HG02884 (cell line): Measurements from ENCODE around the gene CACTIN.
"Not testable (repeated sequence)": the region's sequence is repeated elsewhere in the genome, so short reads cannot be mapped to it uniquely, and the experiment has no call there.

Experiments used
- ATAC-seq: cut with Tn5 transposase; IDR thresholded peaks from one replicate; pipeline ENCODE4 v1.9.1; 2021; ENCODE audit warnings: mild to moderate bottlenecking, moderate library complexity; ENCODE audit not compliant: unreplicated experiment

The CACTIN gene

GRCh38 chr19:3648037-3648905, 21.7 kb upstream of the CACTIN start:
- ATAC-seq: no peak

GRCh38 chr19:3647102-3647501, 20.5 kb upstream of the CACTIN start:
- not testable (repeated sequence) for ATAC-seq

GRCh38 chr19:3646336-3647092, 19.9 kb upstream of the CACTIN start:
- ATAC-seq: no peak

GRCh38 chr19:3645726-3646125, 19.1 kb upstream of the CACTIN start:
- ATAC-seq: no peak

- ATAC-seq: no peak
Measured at GRCh38 chr19:3645067-3645396, 18.4 kb upstream of the CACTIN start.

GRCh38 chr19:3644351-3645066, 17.9 kb upstream of the CACTIN start:
- no peak for ATAC-seq

- ATAC-seq: no peak
Measured at GRCh38 chr19:3643674-3644313, 17.2 kb upstream of the CACTIN start.

DNA sequence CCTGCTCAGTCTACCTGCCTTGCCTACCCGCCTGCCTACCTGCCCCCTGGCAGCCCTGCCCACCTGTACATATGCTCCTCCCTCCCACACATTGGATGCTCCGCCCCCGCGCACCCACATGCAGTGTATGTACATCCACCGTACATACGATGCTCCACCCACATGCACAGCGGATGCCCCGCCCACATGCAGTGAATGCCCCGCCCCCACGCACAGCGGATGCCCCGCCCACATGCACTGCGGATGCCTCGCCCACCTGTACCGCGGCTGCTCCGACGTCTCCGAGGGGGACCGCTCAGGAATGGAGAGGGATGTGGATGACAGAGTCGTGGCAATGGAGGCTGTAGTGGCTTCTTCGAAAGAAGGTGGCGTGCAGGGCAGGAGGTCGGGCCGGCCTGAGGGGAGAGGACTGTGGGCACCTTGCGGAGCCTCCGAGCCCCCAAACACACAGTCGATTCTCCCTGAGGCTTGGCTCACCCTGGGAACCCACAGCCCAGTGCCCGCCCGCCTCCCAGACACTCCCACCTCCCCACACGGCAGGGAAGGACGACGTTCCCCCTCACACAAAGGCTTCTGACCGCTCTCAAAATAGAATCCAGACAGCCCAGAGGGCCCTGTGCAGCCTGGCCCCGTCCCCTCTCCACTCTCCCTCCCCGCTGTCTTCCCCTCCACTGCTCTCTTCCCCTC, 16.5 kb upstream of the CACTIN start:
- ATAC-seq: no peak

DNA sequence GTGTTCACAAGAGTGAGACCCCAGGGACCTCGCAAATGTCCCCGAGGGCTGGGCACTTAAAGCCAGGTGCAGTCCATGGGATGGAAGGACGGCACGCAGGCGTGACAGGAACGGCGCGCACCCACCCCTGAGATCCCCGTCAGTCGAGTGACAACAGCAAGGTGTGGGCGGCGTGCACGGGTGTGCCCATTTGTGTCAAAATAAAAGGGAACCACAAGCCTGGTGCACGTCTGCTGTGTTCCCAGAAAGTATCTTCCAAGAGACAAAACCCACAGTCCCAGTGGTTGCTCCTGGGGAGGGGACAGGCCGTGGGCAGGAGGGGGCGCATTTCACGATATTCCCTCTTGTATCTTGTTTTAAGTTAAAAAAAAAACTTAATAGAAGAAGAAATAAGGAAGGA, 15.7 kb upstream of the CACTIN start:
- ATAC-seq: no peak

DNA sequence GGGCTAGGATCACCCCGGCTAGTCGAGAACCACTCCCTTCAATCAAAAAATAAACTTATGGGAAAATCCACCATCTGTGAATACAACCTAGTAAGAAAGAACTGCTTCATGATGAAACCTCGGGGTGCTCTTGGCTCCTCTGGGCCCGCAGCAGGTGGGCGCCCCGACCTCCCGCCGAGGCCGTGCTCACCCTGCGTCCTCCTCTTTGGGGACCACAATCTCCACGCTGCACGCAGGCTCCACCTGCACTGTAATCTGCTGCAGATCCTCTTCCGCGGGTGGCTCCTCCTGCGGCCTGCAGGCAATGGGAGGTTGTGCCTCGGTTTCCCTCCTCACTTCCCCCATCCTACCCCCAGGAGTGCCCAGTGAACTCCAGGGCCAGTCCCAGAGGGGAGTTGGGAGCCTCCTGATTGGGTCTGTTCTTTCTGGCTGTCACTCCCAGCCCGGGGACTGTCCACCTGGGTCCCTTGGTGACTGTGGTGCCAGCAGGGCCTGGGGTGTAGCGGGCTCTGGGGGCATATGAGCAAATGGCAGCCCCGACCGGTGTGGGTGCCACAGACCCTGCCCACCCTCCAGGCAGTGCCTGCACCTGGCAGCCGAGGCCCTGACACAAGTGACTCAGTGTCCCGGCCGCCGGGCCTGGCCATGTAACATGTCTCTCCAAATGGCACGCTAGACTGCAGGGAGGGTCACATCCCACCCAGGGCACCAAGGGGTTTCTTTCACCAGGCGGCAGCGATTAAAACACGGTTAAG, 15.1 kb upstream of the CACTIN start:
- no peak for ATAC-seq

DNA sequence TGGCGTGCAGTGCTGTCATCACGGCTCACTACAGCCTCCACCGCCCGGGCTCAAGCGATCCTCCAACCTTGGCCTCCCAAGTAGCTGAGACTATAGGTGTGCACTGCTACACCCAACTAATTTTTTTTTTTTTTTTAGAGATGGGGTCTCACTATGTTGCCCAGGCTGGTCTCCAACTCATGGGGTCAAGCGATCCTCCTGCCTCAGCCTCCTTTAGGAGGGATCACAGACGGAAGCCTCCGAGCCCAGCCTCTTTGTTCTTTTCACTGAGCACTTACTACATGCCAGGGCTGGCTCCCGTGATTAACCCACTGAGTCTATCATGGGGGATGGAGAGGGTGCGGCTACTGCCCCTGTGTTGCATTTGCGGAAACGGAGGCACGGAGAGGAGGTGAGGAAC, 12.9 kb upstream of the CACTIN start:
- ATAC-seq: no peak

- no peak for ATAC-seq
Measured at GRCh38 chr19:3638208-3639193, 11.9 kb upstream of the CACTIN start.

DNA sequence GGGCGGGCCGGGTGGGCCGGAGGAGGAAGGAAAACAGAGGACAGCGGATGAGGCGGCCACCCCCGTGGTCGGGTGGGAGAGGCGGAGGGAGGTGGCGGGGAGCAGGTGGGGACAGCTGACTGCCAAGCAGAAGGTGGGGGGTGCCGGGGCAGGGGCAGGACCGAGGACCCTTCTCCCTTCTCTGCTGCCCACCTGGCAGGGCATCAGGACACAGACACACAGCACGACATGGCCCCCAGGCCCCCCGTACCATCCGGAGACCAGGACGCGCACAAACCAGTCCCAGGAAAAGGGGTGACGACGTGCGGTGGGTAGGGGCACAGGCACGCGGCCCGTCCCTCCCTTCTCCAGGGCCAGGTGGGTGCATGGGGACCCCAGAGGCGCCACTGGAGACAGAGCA, 11.0 kb upstream of the CACTIN start:
- ATAC-seq: no peak

DNA sequence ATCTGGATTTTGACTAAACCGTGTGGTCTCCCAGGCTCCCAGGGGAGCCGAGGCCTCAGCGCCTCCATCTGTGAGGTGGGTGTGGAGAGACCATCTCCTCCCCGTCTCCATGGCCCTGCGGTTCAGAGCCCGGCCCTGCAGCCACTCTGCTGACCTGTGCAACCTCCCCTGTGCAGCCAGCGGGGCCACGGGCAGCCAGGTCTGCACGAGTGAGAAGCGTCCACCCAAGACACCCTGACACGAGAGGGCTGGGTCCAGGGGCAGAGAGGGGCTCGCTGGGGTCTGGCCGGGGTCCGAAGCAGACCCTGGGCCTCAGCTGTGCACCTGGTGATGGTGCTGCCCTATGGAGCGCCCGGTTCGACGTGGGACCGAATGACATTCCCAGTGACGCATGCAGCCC, 10.4 kb upstream of the CACTIN start:
- no peak for ATAC-seq

- ATAC-seq: no peak
Measured at GRCh38 chr19:3636506-3636905, 9.9 kb upstream of the CACTIN start.

DNA sequence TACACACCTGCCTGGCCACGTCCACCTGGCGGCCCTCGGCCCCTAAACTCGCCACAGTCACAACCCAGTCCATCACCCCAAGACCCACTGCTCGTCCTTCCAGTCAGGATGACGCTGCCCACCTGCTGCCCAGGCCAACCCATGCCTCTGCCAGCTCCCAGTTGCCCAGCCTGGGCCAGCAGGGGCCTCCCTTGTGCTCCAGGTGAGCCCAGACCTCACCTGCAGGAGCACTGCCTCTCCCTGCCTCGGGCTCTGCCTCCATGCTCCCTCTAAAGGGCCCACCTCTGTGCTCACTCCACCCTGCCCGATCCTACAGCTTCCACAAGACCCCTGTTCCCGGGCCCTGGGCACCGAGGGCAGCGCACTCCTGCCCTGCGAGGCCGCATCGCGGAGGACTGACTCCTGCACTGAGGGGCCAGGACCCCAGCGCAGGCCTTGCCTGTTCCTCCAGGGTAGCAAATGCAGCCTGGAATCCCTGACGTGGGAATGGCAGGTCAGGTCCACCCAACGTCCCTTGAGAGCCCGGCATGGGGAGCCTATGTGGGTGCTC, 8.0 kb upstream of the CACTIN start:
- ATAC-seq: no peak

- no peak for ATAC-seq
Measured at GRCh38 chr19:3633559-3633988, 7.0 kb upstream of the CACTIN start.
